HG03280 (cell line): Measurements from ENCODE around the gene ZBTB20.
A peak's percentile ranks its signal among the peaks of the same experiment; 100 is the strongest.

ENCODE experiments used
- ATAC-seq: cut with Tn5 transposase; IDR thresholded peaks from one replicate; pipeline ENCODE4 v1.9.1; 2021; ENCODE audit warnings: mild to moderate bottlenecking, moderate library complexity; ENCODE audit not compliant: unreplicated experiment

ZBTB20 gene

DNA sequence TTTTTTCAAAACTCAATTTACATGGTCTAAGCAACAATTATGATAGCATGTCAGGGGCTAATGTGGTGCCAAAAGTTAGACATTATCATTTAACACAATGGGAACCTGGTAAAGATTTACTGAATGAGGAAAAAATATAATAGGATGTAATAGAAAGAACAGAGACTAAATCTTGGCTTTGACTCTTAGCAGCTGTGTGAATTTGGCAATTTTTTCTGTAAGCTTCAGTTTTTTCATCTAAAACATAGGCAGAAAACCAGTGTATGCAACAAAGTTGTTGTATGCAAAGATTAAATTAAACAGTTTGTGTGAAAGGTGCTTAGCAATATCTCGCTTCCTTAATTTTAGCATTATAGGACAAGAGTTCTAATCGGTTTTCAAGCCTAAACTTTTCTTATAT lies 57.6 kb downstream of the ZBTB20 start:
- no peak for ATAC-seq

DNA sequence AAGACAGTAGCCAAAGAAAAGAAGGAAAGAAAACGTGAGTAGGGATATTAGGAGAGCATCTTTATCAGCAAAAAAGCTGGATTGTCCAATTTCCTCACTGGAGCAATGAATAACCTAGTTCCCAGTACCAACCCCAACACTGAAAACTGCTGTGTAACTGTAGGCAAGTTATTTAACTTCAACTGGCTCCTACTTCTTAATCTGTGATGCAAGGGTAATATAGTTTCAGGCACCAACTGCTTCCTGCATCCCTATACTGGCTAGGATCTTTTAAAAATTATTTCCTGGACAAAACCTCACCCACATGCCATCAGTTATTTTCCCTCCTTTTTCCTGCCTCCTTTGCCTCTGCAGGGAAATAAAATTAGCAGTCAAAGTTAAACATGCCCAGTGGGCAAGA lies 59.6 kb downstream of the ZBTB20 start:
- ATAC-seq = no peak

DNA sequence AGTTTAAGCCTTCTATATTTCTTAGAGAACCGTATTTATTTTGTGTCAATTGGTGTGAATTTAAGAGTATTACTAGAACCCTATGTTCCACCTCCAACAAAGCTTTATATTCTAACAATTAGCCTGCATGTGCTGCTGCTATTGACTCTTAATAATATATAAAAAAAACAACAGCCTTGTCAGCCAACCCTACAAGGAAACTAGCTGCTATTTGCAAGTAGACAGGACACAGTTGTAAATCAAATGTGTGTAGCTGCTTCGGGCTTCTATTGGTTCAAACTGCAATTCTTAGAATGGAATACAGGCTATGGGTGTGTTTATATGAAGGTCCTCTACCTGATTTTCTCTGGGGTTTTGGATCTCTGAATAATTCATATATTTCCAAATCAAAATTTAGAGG lies 60.7 kb downstream of the ZBTB20 start:
- ATAC-seq = no peak

DNA sequence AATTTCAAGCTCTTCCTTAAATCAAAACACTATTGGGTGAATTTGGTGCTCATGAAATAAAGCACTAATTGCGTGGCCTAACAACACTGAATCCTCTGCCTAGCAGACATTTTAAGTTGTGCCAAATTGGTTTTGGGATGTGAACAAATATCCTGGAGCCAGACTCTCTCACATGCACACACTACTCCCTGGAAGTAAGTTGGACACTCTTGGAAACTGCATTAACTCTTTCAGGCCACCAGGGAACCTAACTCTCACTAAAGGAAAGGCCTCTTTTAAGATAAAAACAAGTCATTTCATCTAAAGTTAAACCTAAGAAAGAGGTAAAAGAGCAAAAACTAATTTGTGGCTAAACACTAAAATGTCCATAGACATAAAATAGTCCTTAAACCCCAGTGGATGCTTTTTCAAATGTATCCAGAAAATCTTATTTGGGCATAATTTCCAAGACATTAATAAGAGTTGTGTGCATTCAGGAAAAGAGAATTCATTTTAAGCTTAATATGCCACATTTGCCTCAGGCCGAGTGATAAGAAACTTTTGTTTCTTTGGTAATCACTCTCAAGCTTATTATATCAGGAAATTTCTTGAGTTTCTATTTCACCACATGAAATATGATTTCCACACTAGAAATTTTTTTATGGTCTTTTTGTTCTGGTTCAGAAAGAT lies 61.8 kb downstream of the ZBTB20 start:
- no peak for ATAC-seq

GRCh38 chr3:115084686-115085085 lies 62.4 kb downstream of the ZBTB20 start:
- ATAC-seq = no peak

DNA sequence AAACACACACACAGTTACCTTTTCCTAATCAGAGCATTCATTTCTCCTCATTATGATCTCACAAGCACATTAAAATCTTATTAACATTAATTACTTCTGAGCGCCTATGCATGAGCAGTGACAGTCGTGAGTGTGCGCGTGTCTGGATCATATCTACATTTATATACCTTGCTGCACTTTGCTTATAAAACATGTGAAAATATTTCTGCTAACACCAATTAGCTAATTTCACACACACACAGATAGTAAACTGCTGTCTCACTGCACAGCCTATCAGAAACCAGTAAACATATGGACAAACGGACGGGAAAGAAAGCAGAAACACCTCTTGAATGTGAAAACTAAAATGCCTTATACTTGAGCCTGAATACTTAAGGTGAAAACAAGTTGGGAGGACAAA lies 64.8 kb downstream of the ZBTB20 start:
- no peak for ATAC-seq

DNA sequence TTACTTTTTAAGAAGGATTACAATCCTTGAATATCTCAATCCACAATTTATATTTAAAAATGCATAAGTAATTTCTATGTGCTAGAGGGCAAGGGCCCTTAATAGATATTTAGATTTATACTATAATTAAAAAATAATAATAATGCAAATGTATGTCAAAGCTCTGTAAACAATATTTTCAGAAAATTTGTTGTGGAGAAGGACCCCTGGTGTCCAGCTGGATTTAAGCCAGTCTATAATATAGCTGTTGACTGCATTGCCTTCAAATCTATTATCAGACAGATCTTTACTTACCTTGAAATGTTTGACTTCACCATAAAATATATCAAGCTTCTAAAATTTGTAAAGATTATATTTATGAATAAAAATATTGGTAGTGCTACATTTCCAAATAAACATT lies 65.6 kb downstream of the ZBTB20 start:
- no peak for ATAC-seq

- ATAC-seq = no peak
Measured at GRCh38 chr3:115077501-115078250, 69.4 kb downstream of the ZBTB20 start.

DNA sequence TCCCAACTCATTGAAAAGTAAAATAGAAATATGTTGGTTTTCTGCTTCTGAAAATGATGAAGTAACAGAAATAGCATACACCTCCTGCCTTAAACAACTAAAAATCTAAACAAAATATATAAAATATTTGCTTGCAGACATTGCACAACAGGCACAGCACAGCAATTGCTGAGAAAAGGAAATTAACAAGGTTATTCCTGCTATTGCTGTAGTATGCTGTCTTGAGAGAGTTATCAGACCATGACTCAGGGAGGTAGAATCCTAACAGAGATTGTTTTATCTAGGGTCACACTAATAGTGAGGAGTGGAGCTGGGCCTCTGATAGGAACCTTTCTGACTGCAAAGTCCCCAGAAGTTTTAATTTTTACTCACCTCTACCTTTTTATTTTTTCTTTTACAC lies 72.6 kb downstream of the ZBTB20 start:
- ATAC-seq = no peak

GRCh38 chr3:115072265-115073021 lies 74.6 kb downstream of the ZBTB20 start:
- ATAC-seq = no peak

GRCh38 chr3:115071601-115072000 lies 75.5 kb downstream of the ZBTB20 start:
- ATAC-seq = no peak

- no peak for ATAC-seq
Measured at GRCh38 chr3:115071166-115071565, 75.9 kb downstream of the ZBTB20 start.

DNA sequence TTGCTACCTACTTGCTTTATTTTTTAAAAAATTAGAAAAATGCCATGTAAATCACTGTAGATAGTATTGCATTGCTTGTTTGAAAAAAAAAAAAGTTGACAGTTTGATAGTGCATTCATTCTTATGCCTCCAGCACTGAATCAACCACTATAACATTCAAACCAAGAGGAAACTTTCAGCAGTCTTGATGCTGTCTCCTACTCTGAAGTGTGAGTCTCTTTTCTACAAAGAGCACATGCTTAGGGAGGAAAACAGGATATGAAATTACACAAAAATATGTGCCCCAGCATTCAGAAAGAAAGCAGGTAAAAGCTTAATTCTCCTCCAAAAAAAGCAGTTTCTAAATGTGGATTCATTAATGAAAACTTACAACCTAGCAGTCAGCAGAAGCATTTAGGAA lies 78.3 kb downstream of the ZBTB20 start:
- ATAC-seq = no peak

DNA sequence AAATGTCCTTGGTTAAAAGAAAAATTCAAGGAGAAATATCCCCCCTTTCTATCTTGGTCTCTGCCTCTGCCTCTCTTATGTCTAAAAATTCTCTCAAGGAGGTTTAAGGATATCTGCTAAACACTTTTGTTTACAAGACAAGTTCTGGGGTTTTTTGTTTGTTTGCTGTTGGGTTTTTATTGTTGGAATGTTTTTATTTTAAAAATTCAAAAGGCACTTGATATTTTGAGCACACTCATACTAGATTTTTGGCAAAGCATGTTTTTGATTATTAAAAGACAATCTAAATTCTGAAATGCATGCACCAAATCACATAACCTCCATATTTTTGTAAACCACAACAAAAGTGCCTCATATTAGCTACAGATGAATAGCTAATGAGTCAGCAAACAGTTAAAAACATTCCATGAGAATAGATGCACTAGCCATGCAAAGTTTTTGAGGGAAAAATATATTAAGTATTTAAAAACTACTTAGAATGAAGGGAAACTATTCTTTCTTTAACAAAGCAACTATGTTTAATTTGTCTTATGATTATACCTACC lies 84.6 kb downstream of the ZBTB20 start:
- no peak for ATAC-seq

DNA sequence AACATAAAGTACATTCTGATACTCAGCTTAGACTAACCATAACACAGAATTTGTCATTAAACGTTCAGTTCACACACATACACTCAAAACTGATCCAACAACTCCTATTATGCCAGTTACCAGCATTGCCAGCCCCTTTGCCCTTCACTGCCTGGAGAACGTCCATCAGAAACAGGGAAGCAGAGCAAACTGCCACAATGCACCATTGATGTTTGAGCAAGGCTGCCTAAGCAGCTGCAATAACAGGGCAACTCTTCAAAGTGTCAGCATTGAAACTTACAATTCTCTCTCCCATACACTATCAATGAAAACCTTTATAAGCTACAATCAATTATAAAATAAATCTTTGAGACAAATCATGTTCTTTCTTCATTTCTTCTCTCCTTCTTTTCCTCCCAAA lies 85.1 kb downstream of the ZBTB20 start:
- ATAC-seq = no peak

GRCh38 chr3:115052906-115053305 lies 94.2 kb downstream of the ZBTB20 start:
- ATAC-seq = no peak

GRCh38 chr3:115042351-115042750 lies 104.7 kb downstream of the ZBTB20 start:
- ATAC-seq = no peak

- no peak for ATAC-seq
Measured at GRCh38 chr3:115040673-115041286, 106.3 kb downstream of the ZBTB20 start.

DNA sequence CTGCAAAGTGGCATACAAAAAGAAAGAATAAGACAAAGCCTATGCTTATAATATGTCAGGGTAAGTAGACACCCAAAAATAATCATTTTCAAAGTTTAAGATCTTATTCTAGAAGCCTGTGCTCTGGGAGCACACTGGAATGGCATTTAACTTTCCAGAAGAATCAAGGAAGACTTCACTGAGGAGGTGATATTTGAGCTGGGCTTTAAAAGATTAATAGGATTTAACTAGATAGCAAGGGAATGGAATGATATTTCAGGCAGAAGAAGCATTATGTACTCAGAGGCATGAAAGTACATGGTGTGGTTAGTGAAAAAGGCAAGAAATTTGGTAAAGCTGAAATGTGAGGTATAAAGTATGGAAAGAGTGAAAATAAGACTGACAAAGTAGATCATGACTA lies 106.8 kb downstream of the ZBTB20 start:
- ATAC-seq = no peak

- no peak for ATAC-seq
Measured at GRCh38 chr3:115038817-115039216, 108.3 kb downstream of the ZBTB20 start.

DNA sequence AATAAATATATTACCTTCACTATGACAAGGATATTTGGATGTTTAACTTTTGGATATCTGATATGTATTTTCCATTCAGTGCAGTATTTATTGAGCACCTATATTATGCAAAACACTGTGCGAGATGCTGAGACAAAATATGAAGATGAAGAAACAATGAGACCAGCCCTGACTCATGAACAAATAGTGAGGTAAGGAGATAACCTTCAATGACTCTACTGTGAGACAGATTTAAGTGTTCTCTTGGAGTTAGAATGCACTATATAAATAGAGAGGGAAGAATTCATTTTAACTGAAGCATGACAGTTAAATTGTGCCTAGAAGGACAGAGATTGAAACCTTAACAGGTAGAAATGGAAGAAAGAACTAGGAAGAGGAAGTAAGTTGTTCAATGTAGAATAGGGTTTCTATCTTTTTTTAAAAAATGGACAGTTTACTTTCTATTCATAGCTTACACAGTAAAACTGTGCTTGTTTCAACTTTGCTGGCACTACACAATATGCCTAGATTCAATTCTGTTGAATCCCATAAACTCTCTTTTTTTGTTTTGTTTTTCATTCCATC lies 124.2 kb downstream of the ZBTB20 start:
- peak; percentile 50 for ATAC-seq
